ENCODE results near the gene ETV3L.

Gene ETV3L

DNA sequence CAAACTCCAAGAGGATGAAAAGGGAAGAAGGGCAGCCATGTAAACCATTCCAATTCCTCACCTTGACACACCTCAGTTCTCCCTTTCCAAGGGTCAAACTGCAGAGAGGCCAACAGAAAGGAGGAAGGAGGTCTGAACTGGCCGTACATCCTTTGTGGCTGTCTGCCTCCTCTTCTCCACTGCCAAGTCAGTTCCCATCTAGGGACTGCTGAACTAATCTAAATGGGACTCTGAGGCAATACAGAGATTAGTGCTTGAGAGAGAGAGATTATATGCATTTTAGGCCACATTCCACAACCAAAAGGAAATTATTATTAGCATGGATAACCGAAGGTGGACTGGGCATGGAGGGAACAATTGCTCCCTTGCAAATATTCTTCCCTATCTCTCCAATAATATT, 56.8 kb downstream of the ETV3L start:
- no peak overlapping the region for H3K4me3 ChIP-seq (ENCODE audit: low read depth, low read length)
- TF ChIP-seq, protein P1, sequence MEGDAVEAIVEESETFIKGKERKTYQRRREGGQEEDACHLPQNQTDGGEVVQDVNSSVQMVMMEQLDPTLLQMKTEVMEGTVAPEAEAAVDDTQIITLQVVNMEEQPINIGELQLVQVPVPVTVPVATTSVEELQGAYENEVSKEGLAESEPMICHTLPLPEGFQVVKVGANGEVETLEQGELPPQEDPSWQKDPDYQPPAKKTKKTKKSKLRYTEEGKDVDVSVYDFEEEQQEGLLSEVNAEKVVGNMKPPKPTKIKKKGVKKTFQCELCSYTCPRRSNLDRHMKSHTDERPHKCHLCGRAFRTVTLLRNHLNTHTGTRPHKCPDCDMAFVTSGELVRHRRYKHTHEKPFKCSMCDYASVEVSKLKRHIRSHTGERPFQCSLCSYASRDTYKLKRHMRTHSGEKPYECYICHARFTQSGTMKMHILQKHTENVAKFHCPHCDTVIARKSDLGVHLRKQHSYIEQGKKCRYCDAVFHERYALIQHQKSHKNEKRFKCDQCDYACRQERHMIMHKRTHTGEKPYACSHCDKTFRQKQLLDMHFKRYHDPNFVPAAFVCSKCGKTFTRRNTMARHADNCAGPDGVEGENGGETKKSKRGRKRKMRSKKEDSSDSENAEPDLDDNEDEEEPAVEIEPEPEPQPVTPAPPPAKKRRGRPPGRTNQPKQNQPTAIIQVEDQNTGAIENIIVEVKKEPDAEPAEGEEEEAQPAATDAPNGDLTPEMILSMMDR (IDR thresholded peaks at IDR 0.05; ENCODE audit: low read depth, low read length, missing control alignments) = no peak
- no peak for DNase-seq (ENCODE audit: low read depth)
